ENCODE results near the gene GJB5. TPM values are rescaled to one million over a fixed set of nuclear protein-coding genes. Genes with fewer than 3 reads are reported as not detected.
A peak's percentile ranks its signal among the peaks of the same experiment; 100 is the strongest.

Gene GJB5
- total RNA-seq, 1 donor from 2014 or later, result not detected

GRCh38 chr1:34774957-34775356, 20.1 kb downstream of the GJB5 start:
- DNase-seq (ENCODE audit: low read depth), result no peak

DNA sequence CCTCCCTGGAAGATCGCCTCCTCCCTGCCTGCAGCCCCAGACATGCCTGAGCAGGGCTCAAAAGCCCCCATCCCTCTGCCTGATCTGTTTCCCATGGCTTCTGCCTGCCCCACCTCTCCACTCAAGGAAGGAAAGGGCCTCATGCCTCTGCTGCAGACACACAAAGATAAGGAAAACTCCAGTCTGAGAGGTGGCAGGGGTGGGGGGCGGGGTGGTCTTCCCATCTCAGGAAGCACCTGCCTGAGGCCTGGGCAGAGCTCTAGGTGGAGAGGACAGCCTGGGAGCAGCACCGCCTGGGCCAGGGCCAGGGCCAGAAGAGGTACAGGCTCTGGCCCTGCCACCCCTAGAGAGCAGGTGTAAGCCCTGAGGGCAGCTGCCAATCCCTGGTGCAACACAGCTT, 22.1 kb downstream of the GJB5 start:
- no peak for DNase-seq (ENCODE audit: low read depth)

- no peak for DNase-seq (ENCODE audit: low read depth)
Measured at GRCh38 chr1:34777519-34778321, 22.9 kb downstream of the GJB5 start.

DNA sequence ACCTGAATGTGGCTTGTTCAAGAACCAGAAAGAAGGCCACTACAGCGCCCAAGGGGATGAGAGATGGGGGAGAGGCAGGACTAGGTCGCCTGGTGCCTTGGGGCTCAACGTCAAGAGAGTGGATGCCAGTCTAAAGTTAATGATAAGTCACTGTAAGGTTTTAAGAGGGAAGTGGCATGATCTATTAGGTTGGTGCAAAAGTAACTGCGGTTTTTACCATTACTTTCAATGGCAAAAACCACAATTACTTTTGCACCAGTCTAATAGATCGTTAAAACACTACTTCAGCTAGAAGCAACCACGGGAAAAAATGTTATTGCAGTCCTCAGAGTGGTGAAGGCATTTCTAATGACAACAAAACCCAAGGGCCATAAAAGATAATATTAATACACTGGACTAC, 23.5 kb downstream of the GJB5 start:
- DNase-seq (ENCODE audit: low read depth), result no peak

- no peak for DNase-seq (ENCODE audit: low read depth)
Measured at GRCh38 chr1:34779005-34779404, 24.2 kb downstream of the GJB5 start.

- DNase-seq (ENCODE audit: low read depth), result no peak
Measured at GRCh38 chr1:34779526-34779925, 24.7 kb downstream of the GJB5 start.

- DNase-seq (ENCODE audit: low read depth), result no peak
Measured at GRCh38 chr1:34779962-34780361, 25.1 kb downstream of the GJB5 start.

DNA sequence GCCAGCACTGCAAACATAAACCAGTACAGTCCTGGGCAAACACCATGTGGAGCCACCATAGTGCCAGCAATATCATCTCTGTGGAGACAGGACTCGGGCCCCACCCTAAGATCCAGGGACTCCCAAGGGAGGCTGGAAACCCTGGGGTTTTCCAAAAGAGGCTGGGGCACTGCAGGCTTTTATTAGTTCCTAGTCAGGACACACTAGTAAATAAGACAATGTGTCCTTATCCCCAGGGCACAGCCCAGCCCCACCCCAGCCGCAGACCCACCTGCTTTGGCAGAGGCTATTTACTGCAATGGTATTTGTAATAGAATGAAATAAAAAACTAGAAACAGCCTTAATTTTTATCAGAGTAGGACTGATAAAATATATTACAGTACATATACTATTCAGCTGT, 25.7 kb downstream of the GJB5 start:
- no peak for DNase-seq (ENCODE audit: low read depth)

DNA sequence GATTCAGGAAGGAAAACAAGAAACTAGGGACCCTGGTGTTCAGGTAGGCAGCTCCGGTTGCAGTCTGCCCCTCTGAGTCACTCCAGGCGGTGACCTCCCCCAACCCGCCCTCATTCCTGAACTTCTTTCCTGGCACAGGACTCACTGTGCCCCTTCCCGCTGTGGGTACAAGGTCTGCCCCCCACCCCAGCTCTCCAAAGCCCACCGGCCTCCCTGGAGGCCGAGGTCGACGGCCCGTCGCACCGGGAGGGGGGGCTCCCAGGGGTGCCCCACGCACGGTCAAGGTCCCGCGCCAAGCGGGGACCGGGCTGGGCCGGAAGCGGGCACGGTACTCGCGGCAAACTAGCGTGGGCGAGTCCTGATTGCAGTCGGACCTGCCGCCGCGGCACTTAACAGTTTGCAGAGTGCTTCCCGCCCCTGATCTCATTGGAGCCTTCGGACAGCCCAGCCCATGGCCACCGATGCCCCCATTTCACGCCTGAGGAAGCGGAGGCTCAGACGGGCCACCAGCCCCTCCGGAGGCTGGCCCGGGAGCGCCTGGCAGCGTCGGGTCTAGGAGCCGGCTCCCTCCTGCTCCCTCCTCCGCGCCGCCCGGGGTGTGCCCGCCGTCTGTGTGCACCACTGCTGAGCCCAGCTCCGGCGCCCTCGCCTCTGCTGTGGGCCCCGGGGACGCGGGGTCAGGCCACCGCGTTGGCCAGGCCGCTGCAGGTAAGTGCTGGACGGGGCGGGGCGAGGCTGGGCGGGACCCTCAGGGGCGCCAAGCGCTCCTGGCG, 26.4 kb downstream of the GJB5 start, which contains the start of gene GJB3:
Gene GJB3 (plus strand): TSS at position 144 of the 773 bp plus-strand sequence. CDS start 3,549 bp downstream, outside the sequence.
- no peak for DNase-seq (ENCODE audit: low read depth)

DNA sequence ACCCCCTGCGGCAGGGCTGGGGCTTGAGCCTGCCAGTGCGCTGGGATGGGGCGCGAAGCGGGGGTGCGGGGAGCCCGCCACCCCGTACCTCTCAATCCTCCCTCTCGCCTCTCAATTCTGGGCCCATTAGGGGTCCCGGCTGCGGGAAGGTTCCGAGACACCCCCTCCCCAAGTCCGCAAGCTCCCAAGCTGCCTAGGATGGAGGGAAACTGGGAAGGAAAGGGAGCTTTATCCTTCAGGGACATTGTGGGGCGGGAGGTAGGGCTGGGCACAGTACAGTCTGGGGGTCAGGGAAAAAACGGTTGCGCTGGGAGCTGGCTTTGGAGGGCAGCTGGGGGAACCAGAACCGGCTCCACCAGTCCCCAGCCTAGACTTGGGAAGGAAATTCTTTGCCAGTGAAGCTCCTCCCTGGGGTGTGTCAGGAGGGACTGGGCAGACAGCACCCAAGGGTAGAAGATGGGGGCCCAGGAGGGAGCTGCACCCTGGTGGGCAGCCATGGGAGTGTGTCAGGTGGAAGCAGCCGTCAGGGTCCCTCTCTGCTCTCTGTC, 27.1 kb downstream of the GJB5 start:
- DNase-seq (ENCODE audit: low read depth), result no peak

- no peak for DNase-seq (ENCODE audit: low read depth)
Measured at GRCh38 chr1:34784751-34785221, 29.9 kb downstream of the GJB5 start.

DNA sequence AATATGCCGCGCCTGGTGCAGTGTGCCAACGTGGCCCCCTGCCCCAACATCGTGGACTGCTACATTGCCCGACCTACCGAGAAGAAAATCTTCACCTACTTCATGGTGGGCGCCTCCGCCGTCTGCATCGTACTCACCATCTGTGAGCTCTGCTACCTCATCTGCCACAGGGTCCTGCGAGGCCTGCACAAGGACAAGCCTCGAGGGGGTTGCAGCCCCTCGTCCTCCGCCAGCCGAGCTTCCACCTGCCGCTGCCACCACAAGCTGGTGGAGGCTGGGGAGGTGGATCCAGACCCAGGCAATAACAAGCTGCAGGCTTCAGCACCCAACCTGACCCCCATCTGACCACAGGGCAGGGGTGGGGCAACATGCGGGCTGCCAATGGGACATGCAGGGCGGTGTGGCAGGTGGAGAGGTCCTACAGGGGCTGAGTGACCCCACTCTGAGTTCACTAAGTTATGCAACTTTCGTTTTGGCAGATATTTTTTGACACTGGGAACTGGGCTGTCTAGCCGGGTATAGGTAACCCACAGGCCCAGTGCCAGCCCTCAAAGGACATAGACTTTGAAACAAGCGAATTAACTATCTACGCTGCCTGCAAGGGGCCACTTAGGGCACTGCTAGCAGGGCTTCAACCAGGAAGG, 30.5 kb downstream of the GJB5 start:
- DNase-seq (ENCODE audit: low read depth), result no peak

DNA sequence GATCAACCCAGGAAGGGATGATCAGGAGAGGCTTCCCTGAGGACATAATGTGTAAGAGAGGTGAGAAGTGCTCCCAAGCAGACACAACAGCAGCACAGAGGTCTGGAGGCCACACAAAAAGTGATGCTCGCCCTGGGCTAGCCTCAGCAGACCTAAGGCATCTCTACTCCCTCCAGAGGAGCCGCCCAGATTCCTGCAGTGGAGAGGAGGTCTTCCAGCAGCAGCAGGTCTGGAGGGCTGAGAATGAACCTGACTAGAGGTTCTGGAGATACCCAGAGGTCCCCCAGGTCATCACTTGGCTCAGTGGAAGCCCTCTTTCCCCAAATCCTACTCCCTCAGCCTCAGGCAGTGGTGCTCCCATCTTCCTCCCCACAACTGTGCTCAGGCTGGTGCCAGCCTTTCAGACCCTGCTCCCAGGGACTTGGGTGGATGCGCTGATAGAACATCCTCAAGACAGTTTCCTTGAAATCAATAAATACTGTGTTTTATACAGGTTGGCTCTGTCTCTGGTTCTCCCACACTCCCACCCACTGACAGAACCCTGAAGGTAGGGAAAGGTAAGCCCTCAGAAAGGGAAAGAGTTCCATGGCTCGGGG, 31.1 kb downstream of the GJB5 start:
- no peak for DNase-seq (ENCODE audit: low read depth)

DNA sequence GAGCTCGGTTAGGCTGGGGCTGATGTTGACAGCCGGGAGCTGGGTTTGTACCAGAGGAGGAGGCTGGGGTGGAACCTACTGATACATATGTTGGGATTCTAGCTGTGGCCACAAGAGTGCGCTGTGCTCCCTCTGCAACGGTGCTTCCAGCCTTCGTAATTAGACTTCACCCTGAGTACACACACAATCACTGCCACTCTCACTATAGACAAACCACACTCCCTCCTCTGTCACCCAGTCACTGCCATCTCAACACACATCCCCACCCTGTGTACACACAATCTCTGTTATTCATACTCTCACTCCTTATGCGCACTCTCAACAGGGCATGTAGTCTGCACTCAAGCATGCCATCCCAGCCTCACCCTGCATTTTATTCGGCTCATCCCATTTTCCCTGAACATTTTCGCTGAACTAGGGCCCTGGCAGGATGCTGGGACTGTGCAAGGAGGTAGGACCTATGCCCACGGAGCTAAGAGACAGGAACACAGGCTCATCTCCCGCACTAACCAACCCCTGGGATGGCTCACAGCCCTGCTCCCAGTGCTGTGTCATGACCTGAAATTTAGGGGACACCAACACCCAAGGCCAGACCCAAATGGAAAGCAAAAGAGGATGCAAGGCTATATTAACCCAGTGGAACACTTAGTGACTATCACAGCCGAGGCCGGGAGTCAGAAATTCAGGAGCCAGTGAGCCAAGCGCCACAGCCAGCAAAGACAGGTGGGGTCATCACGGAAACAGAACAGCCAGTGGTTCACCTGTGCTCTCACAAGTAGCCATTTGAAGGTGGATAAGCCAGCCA, 31.9 kb downstream of the GJB5 start:
- DNase-seq (ENCODE audit: low read depth), result peak; percentile 71

- peak; percentile 8 for DNase-seq (ENCODE audit: low read depth)
Measured at GRCh38 chr1:34787461-34788420, 32.9 kb downstream of the GJB5 start.

- no peak for DNase-seq (ENCODE audit: low read depth)
Measured at GRCh38 chr1:34790985-34791384, 36.1 kb downstream of the GJB5 start.

GRCh38 chr1:34792424-34792823, 37.6 kb downstream of the GJB5 start:
- DNase-seq (ENCODE audit: low read depth), result no peak

GRCh38 chr1:34792868-34793727, 38.3 kb downstream of the GJB5 start, which contains the start of gene GJA4:
GJA4 (plus strand) TSS chr1:34792999; CDS start chr1:34794214, 1,215 bp downstream.
- no peak for DNase-seq (ENCODE audit: low read depth)

All from myocyte (in vitro differentiated cells).